Vagina (tissue), 2 donors: Measurements from ENCODE around the gene ACTR6. TPM values are rescaled to one million over a fixed set of nuclear protein-coding genes. Genes with fewer than 3 reads are reported as not detected.

ENCODE experiments used
- DNase-seq, 2 donors: peaks; one replicate each; pipeline ENCODE4 v3.0.0-alpha.2; 2017; ENCODE audit errors: extremely low spot score in 2 of 2
- H3K27ac ChIP-seq: fragments of 200-600 bp; sonication (generic); one replicate; pipeline ENCODE4 v1.5.1; 2019
- H3K27me3 ChIP-seq: fragments of 200-600 bp; sonication (generic); one replicate; pipeline ENCODE4 v1.5.1; 2019
- H3K36me3 ChIP-seq, 2 donors: fragments of 200-600 bp; sonication (generic); one replicate each; pipeline ENCODE4 v1.5.1; 2017 to 2019
- H3K4me1 ChIP-seq: fragments of 200-600 bp; sonication (generic); one replicate; pipeline ENCODE4 v1.5.1; 2019
- H3K4me3 ChIP-seq, 2 donors: fragments of 200-600 bp; sonication (generic); 1 replicate in 1 of 2; 2 replicates in 1 of 2; pipeline ENCODE4 v1.5.1; 2016 to 2019
- H3K9me3 ChIP-seq: fragments of 200-600 bp; sonication (generic); one replicate; pipeline ENCODE4 v1.5.1; 2019
- CTCF ChIP-seq, 3 experiments: fragments of 450-650 bp in 2 of 3; fragments of 200-600 bp in 1 of 3; sonication (generic) in 1 of 3; IDR thresholded peaks; one replicate each; pipeline ENCODE4 v1.5.1; 2017 to 2019; ENCODE audit warnings: antibody characterized with exemption in 3 of 3, mild to moderate bottlenecking in 2 of 3, moderate library complexity in 2 of 3
- POLR2A ChIP-seq, 2 donors: fragments of 450-650 bp; IDR thresholded peaks; one replicate each; pipeline ENCODE4 v1.6.1; 2017; ENCODE audit warnings: antibody characterized with exemption in 2 of 2, mild to moderate bottlenecking in 2 of 2, moderate library complexity in 2 of 2
- POLR2AphosphoS5 ChIP-seq, 2 donors: sonication (generic); formaldehyde crosslinking; IDR thresholded peaks; one replicate each; pipeline ENCODE4 v1.9.0; 2017; ENCODE audit warnings: antibody characterized with exemption in 2 of 2, mild to moderate bottlenecking in 2 of 2, low read depth in 1 of 2; ENCODE audit not compliant: insufficient read depth in 1 of 2
- intact Hi-C: fragments of 100-400 bp; cut with DNase I; formaldehyde crosslinking; loops from one replicate; pipeline ENCODE4 v1.15.1; 2023
- total RNA-seq: library from RNA; depleted of rRNA; stranded (reverse); fragments of >200 nt; gene quantifications from one replicate; pipeline ENCODE4 v1.2.3, GENCODE V29; 2016

ACTR6 gene
- total RNA-seq, 1 donor from 2014 or later: 6.6 TPM

GRCh38 chr12:100163416-100164152, 37.0 kb upstream of the ACTR6 start:
- Histone ChIP-seq H3K36me3 (no peaks in the 10 kb centered on the region), H3K4me1 (peaks cover 12% of the 10 kb centered on the region), H3K27me3 (no peaks in the 10 kb centered on the region), H3K9me3 (no peaks in the 10 kb centered on the region), H3K27ac (no peak overlapping the region), H3K4me3 (no peak overlapping the region)
- intact Hi-C loops: no loop called here
- no peak for DNase-seq
- TF ChIP-seq POLR2A (IDR thresholded peaks at IDR 0.05) (no peak), CTCF (IDR thresholded peaks at IDR 0.05) (no peak), POLR2AphosphoS5 (IDR thresholded peaks at IDR 0.05; ENCODE audit: insufficient read depth in 1 of 2, low read depth in 1 of 2) (peak in 1 of 2 donors; percentile 25)

DNA sequence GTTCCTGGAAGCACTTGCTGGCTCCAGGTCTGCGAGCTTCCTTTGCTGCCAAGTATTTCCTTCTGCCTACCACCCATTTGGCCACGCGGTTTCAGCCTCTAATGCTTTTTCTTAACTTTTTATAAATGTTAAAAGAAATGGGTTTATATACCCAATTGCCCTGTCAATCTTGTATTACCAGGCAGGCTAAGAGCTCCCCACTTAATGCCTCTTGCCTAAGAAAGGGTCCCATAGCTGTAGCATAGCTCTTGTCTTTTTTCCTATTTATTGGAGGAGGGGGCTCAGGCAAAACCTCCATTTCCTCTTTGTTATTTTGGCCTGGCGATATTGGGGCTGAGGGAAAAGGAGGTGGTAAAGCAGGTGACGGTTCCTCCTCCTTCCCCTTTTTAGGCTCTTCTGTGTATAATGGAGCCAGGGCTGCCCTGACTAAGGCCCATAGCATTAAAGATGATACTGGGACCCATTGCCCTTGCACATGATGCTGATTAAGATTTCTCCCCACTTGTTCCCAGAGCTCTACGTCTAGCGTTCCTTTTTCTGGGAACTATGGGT, 36.4 kb upstream of the ACTR6 start:
- no peak for TF ChIP-seq CTCF (IDR thresholded peaks at IDR 0.05)
- no peak for TF ChIP-seq POLR2A (IDR thresholded peaks at IDR 0.05)
- no peak for TF ChIP-seq POLR2AphosphoS5 (IDR thresholded peaks at IDR 0.05; ENCODE audit: insufficient read depth in 1 of 2, low read depth in 1 of 2)
- Histone ChIP-seq H3K9me3 (no peaks in the 10 kb centered on the region), H3K4me1 (peaks cover 12% of the 10 kb centered on the region), H3K36me3 (no peaks in the 10 kb centered on the region), H3K4me3 (no peak overlapping the region), H3K27me3 (no peaks in the 10 kb centered on the region), H3K27ac (no peak overlapping the region)
- no peak for DNase-seq
- intact Hi-C loops: no loop called here

DNA sequence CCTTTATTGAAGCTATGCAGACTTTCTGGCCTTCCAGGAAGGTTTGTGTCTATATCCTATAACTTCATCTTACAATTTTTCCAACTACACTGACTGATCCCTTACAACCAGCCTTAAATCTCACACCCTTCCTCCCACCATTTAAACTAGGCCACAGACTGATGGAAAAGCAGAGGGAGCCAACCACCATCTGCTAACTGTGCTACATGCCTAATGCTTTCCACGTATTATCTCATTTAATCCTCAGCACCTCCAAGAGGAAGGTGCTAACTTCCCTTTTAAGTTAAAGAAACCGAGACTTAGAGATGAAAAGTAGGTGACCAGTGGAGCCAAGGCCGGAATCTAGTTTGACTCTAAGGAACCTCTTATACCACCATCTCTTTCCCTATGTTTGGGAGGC, 35.3 kb upstream of the ACTR6 start:
- intact Hi-C loops: no loop called here
- no peaks in the 10 kb centered on the region for H3K27me3 ChIP-seq

GRCh38 chr12:100166232-100166631, 34.4 kb upstream of the ACTR6 start:
- peak in 1 of 2 donors; percentile 91 for DNase-seq
- Histone ChIP-seq H3K4me3 (no peak overlapping the region), H3K9me3 (no peaks in the 10 kb centered on the region), H3K4me1 (peaks cover 12% of the 10 kb centered on the region), H3K36me3 (no peaks in the 10 kb centered on the region), H3K27ac (no peak overlapping the region), H3K27me3 (no peaks in the 10 kb centered on the region)
- intact Hi-C loops: no loop called here
- TF ChIP-seq POLR2A (IDR thresholded peaks at IDR 0.05) (no peak), POLR2AphosphoS5 (IDR thresholded peaks at IDR 0.05; ENCODE audit: insufficient read depth in 1 of 2, low read depth in 1 of 2) (no peak), CTCF (IDR thresholded peaks at IDR 0.05) (no peak)

More for the DNA sequence above, 35.3 kb upstream of the ACTR6 start:
- Histone ChIP-seq H3K36me3 (no peaks in the 10 kb centered on the region), H3K4me1 (peaks cover 12% of the 10 kb centered on the region), H3K4me3 (no peak overlapping the region), H3K27ac (no peak overlapping the region), H3K9me3 (no peaks in the 10 kb centered on the region)
- DNase-seq: no peak
- TF ChIP-seq POLR2A (IDR thresholded peaks at IDR 0.05): no peak
- no peak for TF ChIP-seq CTCF (IDR thresholded peaks at IDR 0.05)
- no peak for TF ChIP-seq POLR2AphosphoS5 (IDR thresholded peaks at IDR 0.05; ENCODE audit: insufficient read depth in 1 of 2, low read depth in 1 of 2)

- Histone ChIP-seq H3K4me1 (peaks cover 8% of the 10 kb centered on the region), H3K27ac (no peak overlapping the region), H3K36me3 (no peaks in the 10 kb centered on the region), H3K27me3 (no peaks in the 10 kb centered on the region), H3K9me3 (no peaks in the 10 kb centered on the region), H3K4me3 (no peak overlapping the region)
- intact Hi-C loops: no loop called here
- DNase-seq: no peak
- TF ChIP-seq POLR2AphosphoS5 (IDR thresholded peaks at IDR 0.05; ENCODE audit: insufficient read depth in 1 of 2, low read depth in 1 of 2) (no peak), POLR2A (IDR thresholded peaks at IDR 0.05) (no peak), CTCF (IDR thresholded peaks at IDR 0.05) (no peak)
Measured at GRCh38 chr12:100168562-100168961, 32.1 kb upstream of the ACTR6 start.
